ENCODE data around the gene NEK6.

NEK6 gene

DNA sequence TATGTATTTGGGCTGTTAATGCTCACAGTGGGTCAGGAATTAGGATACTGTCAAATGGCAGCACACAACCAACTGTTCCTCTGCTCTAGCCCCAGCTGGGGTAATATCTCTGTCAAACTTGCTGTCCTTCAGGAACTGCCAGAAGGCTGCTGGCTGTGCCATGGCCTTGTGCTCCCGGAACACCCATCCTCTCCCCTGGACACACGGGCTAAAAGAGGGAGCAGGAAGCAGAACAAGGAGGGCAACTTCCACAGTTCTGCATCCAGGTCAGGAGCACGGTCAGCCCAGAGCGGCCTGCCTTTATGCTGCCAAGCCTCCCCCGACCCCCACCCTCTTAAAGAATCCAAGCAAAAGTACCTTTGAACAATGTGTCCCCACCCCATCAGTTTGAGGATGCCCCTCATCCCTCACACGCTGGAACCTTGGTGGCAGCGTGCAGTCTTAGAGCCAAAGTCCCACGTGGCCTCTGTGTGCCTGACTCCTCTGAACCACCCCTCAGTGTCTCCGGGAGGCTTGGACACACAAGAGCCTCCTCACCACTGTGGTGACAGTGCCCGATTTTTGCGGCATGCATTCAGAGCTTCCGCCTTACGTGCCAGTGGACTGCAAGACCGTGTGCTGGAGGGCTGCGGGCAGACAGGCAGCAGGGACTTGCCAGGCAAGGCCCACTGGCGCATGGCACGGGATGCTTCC lies 96.7 kb downstream of the NEK6 start:
- no peak overlapping the region for H3K27ac ChIP-seq
- TF ChIP-seq, protein P1, sequence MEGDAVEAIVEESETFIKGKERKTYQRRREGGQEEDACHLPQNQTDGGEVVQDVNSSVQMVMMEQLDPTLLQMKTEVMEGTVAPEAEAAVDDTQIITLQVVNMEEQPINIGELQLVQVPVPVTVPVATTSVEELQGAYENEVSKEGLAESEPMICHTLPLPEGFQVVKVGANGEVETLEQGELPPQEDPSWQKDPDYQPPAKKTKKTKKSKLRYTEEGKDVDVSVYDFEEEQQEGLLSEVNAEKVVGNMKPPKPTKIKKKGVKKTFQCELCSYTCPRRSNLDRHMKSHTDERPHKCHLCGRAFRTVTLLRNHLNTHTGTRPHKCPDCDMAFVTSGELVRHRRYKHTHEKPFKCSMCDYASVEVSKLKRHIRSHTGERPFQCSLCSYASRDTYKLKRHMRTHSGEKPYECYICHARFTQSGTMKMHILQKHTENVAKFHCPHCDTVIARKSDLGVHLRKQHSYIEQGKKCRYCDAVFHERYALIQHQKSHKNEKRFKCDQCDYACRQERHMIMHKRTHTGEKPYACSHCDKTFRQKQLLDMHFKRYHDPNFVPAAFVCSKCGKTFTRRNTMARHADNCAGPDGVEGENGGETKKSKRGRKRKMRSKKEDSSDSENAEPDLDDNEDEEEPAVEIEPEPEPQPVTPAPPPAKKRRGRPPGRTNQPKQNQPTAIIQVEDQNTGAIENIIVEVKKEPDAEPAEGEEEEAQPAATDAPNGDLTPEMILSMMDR (IDR thresholded peaks at IDR 0.05): no peak
- no peak for TF ChIP-seq ZFX (IDR thresholded peaks at IDR 0.05; ENCODE audit: borderline replicate concordance)

DNA sequence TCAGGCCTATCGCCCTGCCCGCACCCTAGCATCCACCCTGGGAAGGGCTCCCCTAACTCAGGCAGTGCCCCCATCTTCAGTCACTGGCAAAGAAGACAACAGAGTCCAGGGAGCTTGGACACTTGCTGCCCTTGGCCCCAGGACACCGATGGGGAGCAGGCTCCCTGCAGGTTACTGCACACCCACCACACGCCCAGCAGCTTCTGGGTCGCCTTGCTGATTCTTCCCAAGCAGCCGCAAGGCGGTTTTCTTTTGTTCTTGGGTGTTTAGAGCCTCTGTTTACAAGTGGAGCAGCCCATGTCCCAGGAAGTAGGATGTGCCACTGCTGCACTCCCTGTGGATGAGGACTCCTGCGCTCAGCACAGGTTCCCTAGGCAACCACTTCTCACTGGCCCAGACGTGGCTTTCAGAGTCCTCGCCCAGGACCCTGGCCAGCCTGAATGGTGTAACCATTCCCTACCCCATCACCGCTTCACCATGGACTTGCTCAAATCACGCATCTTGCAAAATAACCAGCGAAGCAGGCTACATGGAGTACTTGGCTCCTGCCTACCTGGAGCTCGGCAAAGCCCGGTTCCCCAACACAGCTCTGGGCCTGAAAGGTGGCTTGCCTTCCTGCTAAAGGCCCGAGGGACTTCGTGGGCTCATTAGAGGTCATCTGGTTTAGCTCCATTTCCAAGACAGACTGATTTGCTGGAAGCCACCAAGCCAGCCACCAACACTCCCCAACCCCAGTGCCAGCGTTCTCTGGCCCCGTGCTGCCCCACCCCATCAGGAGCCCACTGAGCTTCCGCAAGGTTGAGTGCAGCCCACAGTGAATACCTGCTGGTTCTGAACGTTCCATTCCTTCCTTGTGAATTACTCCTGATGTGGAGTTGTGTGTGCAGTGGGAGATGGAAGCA lies 97.5 kb downstream of the NEK6 start:
- no peak overlapping the region for H3K27ac ChIP-seq
- TF ChIP-seq, protein P1 (IDR thresholded peaks at IDR 0.05): no peak
- no peak for TF ChIP-seq ZFX (IDR thresholded peaks at IDR 0.05; ENCODE audit: borderline replicate concordance)

DNA sequence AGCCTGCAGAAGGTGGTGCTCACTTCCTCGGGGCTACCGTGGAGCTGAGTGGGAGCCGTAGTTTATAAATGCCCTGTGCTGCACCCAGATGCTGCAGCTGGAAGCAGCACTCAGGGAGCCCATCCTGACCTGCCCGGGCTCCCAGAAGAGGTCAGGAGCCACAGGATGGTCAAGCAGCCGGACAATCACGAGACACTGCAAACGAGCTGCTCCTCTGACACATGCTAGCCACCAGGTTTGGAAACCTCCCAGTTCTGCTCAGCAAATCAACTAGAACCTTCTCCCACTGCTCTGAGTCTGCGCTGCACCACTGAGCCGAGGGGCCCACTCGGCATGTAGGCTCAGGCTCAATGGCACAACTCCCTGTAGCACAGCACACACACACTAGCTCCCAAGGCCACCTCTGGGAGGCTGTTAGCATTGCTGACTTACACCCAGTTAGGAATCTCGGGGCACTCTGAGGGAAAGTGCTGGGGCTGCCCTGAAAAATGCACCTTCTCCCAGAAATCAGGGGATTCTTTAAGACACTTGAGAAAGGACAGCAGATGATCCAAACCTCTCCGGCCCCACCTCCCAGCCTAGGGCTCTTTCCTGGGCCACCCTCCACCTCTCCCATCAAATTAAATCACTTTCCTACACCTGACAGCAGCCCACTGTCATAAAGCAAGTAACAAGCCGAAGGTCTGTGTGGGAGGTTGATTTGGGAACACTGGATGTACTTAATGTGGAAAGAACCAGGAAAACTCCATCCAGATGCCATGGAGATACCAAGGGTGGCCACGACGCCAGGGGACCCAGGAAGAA lies 98.4 kb downstream of the NEK6 start:
- TF ChIP-seq, protein P1 (IDR thresholded peaks at IDR 0.05): no peak
- no peak for TF ChIP-seq ZFX (IDR thresholded peaks at IDR 0.05; ENCODE audit: borderline replicate concordance)

DNA sequence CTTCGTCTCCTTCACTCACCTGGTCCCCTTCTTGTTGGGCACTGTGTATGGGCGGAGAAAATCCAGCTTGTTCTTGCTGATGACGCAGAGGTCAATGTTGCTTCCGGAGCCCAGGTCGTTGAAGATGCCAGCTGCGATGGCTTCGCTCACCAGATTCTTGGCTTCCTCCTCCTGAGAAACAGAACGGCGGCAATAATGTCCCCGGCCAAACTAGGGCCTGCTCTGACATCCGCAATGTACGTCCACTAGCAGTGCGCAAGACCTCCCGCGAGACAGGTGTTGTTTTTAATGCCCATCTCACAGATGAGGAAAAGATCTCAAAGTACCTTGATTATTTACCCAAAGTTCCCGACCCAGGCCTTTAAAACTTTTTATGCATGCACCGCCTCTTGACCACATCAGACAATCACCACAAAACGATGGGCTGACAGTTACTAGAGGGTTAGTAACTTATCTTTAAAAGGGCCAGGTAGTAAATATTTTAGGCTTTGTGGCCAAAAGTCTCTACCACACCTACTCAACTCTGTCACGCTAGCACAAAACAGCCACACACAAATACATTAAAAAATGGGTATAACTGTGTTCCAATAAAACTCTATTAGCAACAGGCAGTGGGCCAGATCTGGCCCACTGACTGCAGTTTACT lies 99.1 kb downstream of the NEK6 start:
- no peak overlapping the region for H3K27ac ChIP-seq
- TF ChIP-seq ZFX (IDR thresholded peaks at IDR 0.05; ENCODE audit: borderline replicate concordance): no peak
- TF ChIP-seq, protein P1 (IDR thresholded peaks at IDR 0.05): no peak

More for the DNA sequence above, 98.4 kb downstream of the NEK6 start:
- no peak overlapping the region for H3K27ac ChIP-seq

DNA sequence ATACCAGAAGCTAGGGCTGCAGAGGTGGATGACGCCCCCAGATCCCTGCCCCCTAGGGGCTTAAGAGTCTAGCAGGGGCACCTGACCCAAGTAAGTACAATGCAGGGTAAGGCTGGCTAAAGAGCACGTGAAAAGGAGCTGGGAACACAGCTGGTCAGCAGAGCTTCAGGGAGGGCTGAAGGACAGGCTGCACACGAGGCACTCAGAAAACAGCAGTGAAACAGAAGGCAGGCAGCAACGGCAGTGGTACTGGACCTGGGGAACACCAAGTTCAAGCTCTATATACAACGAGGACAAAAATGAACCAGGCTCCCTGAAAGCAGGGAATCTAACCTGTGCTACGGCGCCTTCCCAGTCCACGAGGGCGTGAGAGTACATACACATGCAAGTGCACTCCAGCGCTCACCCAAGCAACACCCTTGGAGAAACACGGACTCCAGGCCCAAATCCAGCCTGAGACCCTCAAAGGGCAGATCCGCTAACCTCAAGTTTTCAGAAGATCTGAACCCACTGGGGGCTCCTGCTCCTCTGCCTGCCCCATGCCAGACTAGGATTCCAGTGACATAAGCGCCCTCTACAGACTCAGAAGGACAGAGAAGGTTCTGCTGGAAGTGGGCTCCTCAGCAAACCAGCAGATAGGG lies 100.1 kb downstream of the NEK6 start:
- TF ChIP-seq, protein P1 (IDR thresholded peaks at IDR 0.05): no peak; the same call in 1 of the 2 replicates
- no peak for TF ChIP-seq ZFX (IDR thresholded peaks at IDR 0.05; ENCODE audit: borderline replicate concordance)
- no peak overlapping the region for H3K27ac ChIP-seq

DNA sequence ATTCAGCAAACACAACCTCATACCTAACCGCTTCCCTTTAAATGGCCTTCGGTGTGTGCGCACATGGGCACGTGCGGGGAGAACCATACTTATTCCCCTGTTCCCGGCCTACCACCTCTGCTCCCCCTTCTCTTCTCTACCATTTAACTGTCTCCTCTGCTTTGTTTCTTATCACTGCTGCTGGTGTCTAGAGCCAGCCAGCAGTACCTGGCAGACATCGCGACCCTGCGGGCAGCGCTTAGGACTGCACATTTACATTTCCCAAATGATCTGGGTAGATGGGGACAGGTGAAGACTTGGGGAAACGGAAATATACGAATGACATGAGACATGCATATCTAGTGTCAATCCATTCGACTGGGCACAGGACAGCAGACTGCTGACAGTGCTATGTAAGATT lies 100.9 kb downstream of the NEK6 start:
- no peak overlapping the region for H3K27ac ChIP-seq
- TF ChIP-seq ZFX (IDR thresholded peaks at IDR 0.05; ENCODE audit: borderline replicate concordance): no peak
- TF ChIP-seq, protein P1 (IDR thresholded peaks at IDR 0.05): no peak

Measured in 22Rv1 (cell line).